Neuronal stem cell (in vitro differentiated cells): ENCODE data around the gene DLG2.

ENCODE experiments used
- DNase-seq: peaks from one replicate; pipeline ENCODE4 v3.0.0-alpha.2; 2013; ENCODE audit warnings: low spot score
- H2AFZ ChIP-seq: one replicate; pipeline ENCODE4 v1.6.1; 2013; ENCODE audit warnings: mild to moderate bottlenecking, low read length, inconsistent platforms
- H2AK5ac ChIP-seq: 2 replicates; pipeline ENCODE4 v1.6.1; 2013; ENCODE audit warnings: low read depth, mild to moderate bottlenecking, inconsistent platforms, low read length, moderate library complexity, mixed read lengths
- H2BK120ac ChIP-seq: 2 replicates; pipeline ENCODE4 v1.6.1; 2013; ENCODE audit warnings: low read depth, mild to moderate bottlenecking, inconsistent platforms, low read length, moderate library complexity, mixed read lengths
- H2BK12ac ChIP-seq: one replicate; pipeline ENCODE4 v1.6.1; 2013; ENCODE audit warnings: low read length, inconsistent platforms
- H2BK15ac ChIP-seq: 2 replicates; pipeline ENCODE4 v1.6.1; 2013; ENCODE audit warnings: mild to moderate bottlenecking, low read length, inconsistent platforms, mixed read lengths
- H2BK5ac ChIP-seq: one replicate; pipeline ENCODE4 v1.6.1; 2013; ENCODE audit warnings: inconsistent platforms, mild to moderate bottlenecking, low read length, moderate library complexity
- H3K14ac ChIP-seq: one replicate; pipeline ENCODE4 v1.6.1; 2013; ENCODE audit warnings: low read length, inconsistent platforms
- H3K18ac ChIP-seq: 2 replicates; pipeline ENCODE4 v1.6.1; 2013; ENCODE audit warnings: low read length, inconsistent platforms
- H3K23ac ChIP-seq: 2 replicates; pipeline ENCODE4 v1.6.1; 2013; ENCODE audit warnings: low read depth, mild to moderate bottlenecking, mixed read lengths, low read length, inconsistent platforms; ENCODE audit not compliant: poor library complexity
- H3K27ac ChIP-seq: replicated peaks from 3 replicates; pipeline ENCODE4 v1.5.1; 2013; ENCODE audit warnings: low read length, inconsistent platforms
- H3K27me3 ChIP-seq, 3 experiments: 2 replicates each; pipeline ENCODE4 v1.6.1; 2013; ENCODE audit warnings: low read length in 3 of 3, mild to moderate bottlenecking in 2 of 3, inconsistent platforms in 1 of 3, low read depth in 1 of 3, mixed read lengths in 1 of 3, moderate library complexity in 1 of 3; ENCODE audit not compliant: control insufficient read depth in 3 of 3, insufficient read depth in 3 of 3
- H3K36me3 ChIP-seq, 2 donors: replicated peaks in 1 of 2; 2 replicates each; pipeline ENCODE4 v1.6.1; 2013; ENCODE audit warnings: low read length in 2 of 2; ENCODE audit not compliant: control insufficient read depth in 2 of 2, insufficient read depth in 2 of 2
- H3K4ac ChIP-seq: 2 replicates; pipeline ENCODE4 v1.6.1; 2013; ENCODE audit warnings: inconsistent platforms, mild to moderate bottlenecking, low read length, moderate library complexity
- H3K4me1 ChIP-seq, 2 donors: 1 replicate in 1 of 2; 2 replicates in 1 of 2; pipeline ENCODE4 v1.6.1; 2013; ENCODE audit warnings: low read length in 2 of 2, low read depth in 1 of 2; ENCODE audit not compliant: control insufficient read depth in 2 of 2, insufficient read depth in 1 of 2
- H3K4me2 ChIP-seq: one replicate; pipeline ENCODE4 v1.6.1; 2013; ENCODE audit warnings: mild to moderate bottlenecking, low read length, inconsistent platforms; ENCODE audit not compliant: insufficient read depth, poor library complexity, severe bottlenecking
- H3K4me3 ChIP-seq, 2 donors: 2 replicates each; pipeline ENCODE4 v1.5.1; 2013; ENCODE audit warnings: low read length in 2 of 2, mild to moderate bottlenecking in 2 of 2, inconsistent platforms in 1 of 2, moderate library complexity in 1 of 2
- H3K79me1 ChIP-seq: one replicate; pipeline ENCODE4 v1.6.1; 2013; ENCODE audit warnings: low read depth, mild to moderate bottlenecking, inconsistent platforms, low read length, moderate library complexity
- H3K9ac ChIP-seq: one replicate; pipeline ENCODE4 v1.6.1; 2013; ENCODE audit warnings: mild to moderate bottlenecking, low read depth, low read length, inconsistent platforms; ENCODE audit not compliant: poor library complexity
- H3K9me3 ChIP-seq, 2 donors: replicated peaks in 1 of 2; 2 replicates each; pipeline versions ENCODE3 to v1.6.1; 2013; ENCODE audit warnings: low read length in 2 of 2, mild to moderate bottlenecking in 2 of 2, inconsistent platforms in 1 of 2, low read depth in 1 of 2, mixed read lengths in 1 of 2, moderate library complexity in 1 of 2; ENCODE audit not compliant: control insufficient read depth in 2 of 2, insufficient read depth in 1 of 2
- H4K8ac ChIP-seq: one replicate; pipeline ENCODE4 v1.6.1; 2013; ENCODE audit warnings: low read depth, mild to moderate bottlenecking, inconsistent platforms, low read length, moderate library complexity
- H4K91ac ChIP-seq: one replicate; pipeline ENCODE4 v1.6.1; 2013; ENCODE audit warnings: low read length, low read depth, mild to moderate bottlenecking, inconsistent platforms; ENCODE audit not compliant: poor library complexity
- WGBS, 2 donors: extraction: QIAGEN DNeasy Blood & Tissue Kit; methylation state at CpG; one replicate each; pipeline ENCODE4 v1.1.7; 2013; ENCODE audit warnings: missing lambda C conversion rate in 2 of 2, mixed read lengths in 1 of 2; ENCODE audit not compliant: insufficient read length in 2 of 2, insufficient replicate concordance in 1 of 2; ENCODE audit errors: extremely low coverage in 2 of 2; 5-methylcytosine and 5-hydroxymethylcytosine counted together

Gene DLG2

DNA sequence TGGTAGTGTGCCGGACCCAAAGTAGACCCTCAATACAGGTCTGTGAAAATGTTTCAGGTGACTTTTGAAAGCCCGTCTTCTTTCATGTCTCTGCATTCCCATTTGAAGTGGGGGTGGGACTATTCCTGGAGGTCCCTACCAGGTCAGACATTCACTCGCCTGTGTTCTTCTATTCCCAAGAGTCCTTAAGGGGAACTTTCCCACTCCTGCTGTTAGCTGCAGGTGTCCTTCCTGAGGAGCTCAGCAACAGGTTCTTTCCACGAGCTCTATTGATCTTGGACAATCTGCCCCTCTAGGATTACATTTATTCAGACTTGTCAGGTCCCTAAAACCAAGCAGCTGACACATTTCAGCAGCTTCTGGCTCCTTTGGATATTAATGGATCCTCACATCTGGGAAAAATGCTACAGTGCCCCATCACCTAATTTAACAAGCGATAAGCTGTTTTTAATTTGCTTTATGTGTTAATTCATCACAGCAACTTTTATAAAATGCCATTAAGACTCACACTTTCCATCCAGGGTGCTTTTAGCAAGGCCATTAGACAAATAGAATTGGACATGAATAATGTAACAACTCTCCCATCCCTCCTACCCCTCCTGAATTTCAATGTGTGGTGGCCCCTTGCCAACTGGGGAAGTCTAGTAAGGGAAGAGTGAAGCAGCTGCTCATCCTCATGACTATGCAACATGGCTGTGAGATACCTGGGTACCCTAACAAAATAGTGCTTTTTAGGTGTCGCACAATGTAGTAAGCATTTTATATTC, 2081.5 kb downstream of the DLG2 start:
- no peak for DNase-seq
- Histone ChIP-seq H4K8ac (no peak overlapping the region), H2BK12ac (no peak overlapping the region), H3K4ac (no peak overlapping the region), H3K9me3 (no peaks in the 10 kb centered on the region), H3K27ac (no peak overlapping the region), H2BK5ac (no peak overlapping the region), H2AFZ (no peak overlapping the region), H3K23ac (no peak overlapping the region), H3K9ac (no peak overlapping the region), H2AK5ac (no peak overlapping the region), H2BK15ac (no peak overlapping the region), H3K27me3 (no peaks in the 10 kb centered on the region), H3K36me3 (no peaks in the 10 kb centered on the region), H3K79me1 (no peaks in the 10 kb centered on the region), H3K4me2 (no peak overlapping the region), H3K14ac (no peak overlapping the region), H2BK120ac (no peak overlapping the region), H3K4me1 (peaks cover 0 to 7% of the 10 kb centered on the region in 2 donors), H3K18ac (no peak overlapping the region), H4K91ac (no peak overlapping the region), H3K4me3 (no peak overlapping the region)
- no CpG with 5 or more reads among the region's 6 CpGs for WGBS, 2 donors

DNA sequence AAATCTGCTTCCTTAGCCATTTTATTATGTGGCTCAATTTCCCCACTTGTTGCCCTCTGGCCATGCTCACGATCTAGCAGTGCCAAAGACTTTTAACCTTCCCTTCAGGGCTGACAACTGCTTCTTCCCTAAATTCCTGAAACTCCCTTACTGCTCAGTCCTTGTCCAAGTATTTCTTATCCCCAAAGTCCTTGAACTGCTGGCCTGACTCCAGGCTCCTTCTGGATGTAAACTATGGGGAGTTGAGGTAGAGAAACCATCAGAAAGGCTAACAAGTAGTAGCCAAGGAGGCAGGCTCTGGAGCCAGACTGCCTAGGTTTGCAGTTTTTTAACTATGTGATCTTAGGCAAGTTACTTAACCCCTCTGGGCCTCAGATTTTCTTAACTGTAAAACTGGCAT, 2082.3 kb downstream of the DLG2 start:
- DNase-seq = no peak
- H3K9ac ChIP-seq = no peak overlapping the region
- no CpG with 5 or more reads among the region's 1 CpG for WGBS, 2 donors
- no peak overlapping the region for H3K23ac ChIP-seq
- no peak overlapping the region for H2BK12ac ChIP-seq
- H3K9me3 ChIP-seq = no peaks in the 10 kb centered on the region
- H2BK120ac ChIP-seq = no peak overlapping the region
- no peak overlapping the region for H2BK15ac ChIP-seq
- peaks cover 2 to 7% of the 10 kb centered on the region in 2 donors for H3K4me1 ChIP-seq
- no peak overlapping the region for H4K91ac ChIP-seq
- no peak overlapping the region for H2AK5ac ChIP-seq
- no peak overlapping the region for H3K27ac ChIP-seq
- no peak overlapping the region for H4K8ac ChIP-seq
- H3K4ac ChIP-seq = no peak overlapping the region
- H2AFZ ChIP-seq = no peak overlapping the region
- H2BK5ac ChIP-seq = no peak overlapping the region
- no peak overlapping the region for H3K14ac ChIP-seq
- H3K4me2 ChIP-seq = no peak overlapping the region
- H3K27me3 ChIP-seq = no peaks in the 10 kb centered on the region
- no peaks in the 10 kb centered on the region for H3K79me1 ChIP-seq
- H3K4me3 ChIP-seq = no peak overlapping the region
- no peaks in the 10 kb centered on the region for H3K36me3 ChIP-seq
- H3K18ac ChIP-seq = no peak overlapping the region

DNA sequence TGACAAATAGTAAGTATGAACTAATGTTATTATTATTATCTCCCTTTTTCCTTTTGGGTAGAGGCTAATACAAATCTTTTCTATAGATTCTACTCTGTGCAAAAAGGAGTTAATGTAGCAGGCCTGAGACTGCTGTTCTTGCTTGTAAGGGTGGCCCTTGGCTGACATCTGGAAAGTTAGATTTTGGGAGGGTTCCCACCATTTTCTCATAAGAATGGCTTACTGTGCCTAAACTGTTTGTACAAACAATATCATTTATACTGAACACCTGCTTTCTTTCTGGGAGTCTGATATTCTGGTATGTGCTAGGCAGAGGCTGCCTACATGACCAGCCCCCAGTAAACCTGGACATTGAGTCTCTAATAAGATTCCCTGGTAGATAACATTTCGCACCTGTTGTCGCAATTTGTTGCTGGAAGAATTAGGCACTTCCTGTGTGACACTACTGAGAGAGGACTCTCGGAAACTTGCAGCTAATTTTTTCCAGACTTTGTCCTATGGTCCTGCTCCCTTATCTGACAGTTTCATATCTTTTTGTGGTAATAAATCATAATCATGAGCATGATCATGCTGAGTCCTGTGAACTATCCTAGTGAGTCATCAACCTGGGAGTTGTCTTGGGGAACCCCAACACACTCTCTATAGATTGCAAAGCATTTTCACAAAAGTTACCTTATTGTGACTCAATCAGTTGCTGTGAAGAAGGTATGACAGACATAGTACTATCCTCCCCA, 2083.3 kb downstream of the DLG2 start:
- H3K27me3 ChIP-seq = no peaks in the 10 kb centered on the region
- H3K9ac ChIP-seq = no peak overlapping the region
- H3K79me1 ChIP-seq = no peaks in the 10 kb centered on the region
- H2BK15ac ChIP-seq = no peak overlapping the region
- no peak overlapping the region for H3K18ac ChIP-seq
- no peak overlapping the region for H3K27ac ChIP-seq
- H4K91ac ChIP-seq = no peak overlapping the region
- H4K8ac ChIP-seq = no peak overlapping the region
- H2BK120ac ChIP-seq = no peak overlapping the region
- H3K36me3 ChIP-seq = no peaks in the 10 kb centered on the region
- no peak overlapping the region for H3K4me3 ChIP-seq
- H3K14ac ChIP-seq = no peak overlapping the region
- peaks cover 2 to 7% of the 10 kb centered on the region in 2 donors for H3K4me1 ChIP-seq
- WGBS, 2 donors = no CpG with 5 or more reads among the region's 3 CpGs
- no peak overlapping the region for H2AFZ ChIP-seq
- no peak overlapping the region for H2AK5ac ChIP-seq
- H3K23ac ChIP-seq = no peak overlapping the region
- no peak overlapping the region for H2BK5ac ChIP-seq
- H3K4me2 ChIP-seq = no peak overlapping the region
- H3K9me3 ChIP-seq = no peaks in the 10 kb centered on the region
- H3K4ac ChIP-seq = no peak overlapping the region
- no peak overlapping the region for H2BK12ac ChIP-seq
- DNase-seq = no peak

DNA sequence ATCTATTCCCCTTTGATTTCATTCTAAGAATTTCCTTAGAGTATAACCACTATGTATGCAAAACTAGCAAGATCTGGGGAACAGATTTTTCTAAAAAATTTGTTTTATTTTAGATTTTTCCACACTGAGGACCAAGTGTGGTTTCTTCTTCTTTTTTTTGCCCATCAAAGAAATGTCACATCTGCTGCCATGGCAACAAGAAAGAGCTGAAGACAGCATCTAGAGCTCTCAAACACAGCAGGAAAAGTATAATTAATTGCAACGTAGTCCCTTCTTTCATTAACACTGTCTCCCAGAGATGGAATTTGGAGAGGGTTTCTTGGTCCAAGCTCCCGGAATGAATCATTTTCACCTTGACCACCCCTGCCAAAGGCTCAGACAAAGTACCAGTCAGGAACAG, 2084.3 kb downstream of the DLG2 start:
- H3K4me3 ChIP-seq = no peak overlapping the region

More for the DNA sequence above, 2084.3 kb downstream of the DLG2 start:
- no peak overlapping the region for H2BK15ac ChIP-seq
- no peaks in the 10 kb centered on the region for H3K27me3 ChIP-seq
- no peak overlapping the region for H2AFZ ChIP-seq
- no peak overlapping the region for H3K4me2 ChIP-seq
- no peak overlapping the region for H3K27ac ChIP-seq
- H3K79me1 ChIP-seq = no peaks in the 10 kb centered on the region
- no peak overlapping the region for H2BK5ac ChIP-seq
- H3K18ac ChIP-seq = no peak overlapping the region
- no peak overlapping the region for H4K91ac ChIP-seq
- no peak overlapping the region for H3K23ac ChIP-seq
- H3K9ac ChIP-seq = no peak overlapping the region
- H3K14ac ChIP-seq = no peak overlapping the region
- no peak overlapping the region for H3K4ac ChIP-seq
- peaks cover 2 to 7% of the 10 kb centered on the region in 2 donors for H3K4me1 ChIP-seq
- H3K9me3 ChIP-seq = no peaks in the 10 kb centered on the region
- no peak overlapping the region for H4K8ac ChIP-seq
- H3K36me3 ChIP-seq = no peaks in the 10 kb centered on the region
- DNase-seq = no peak
- H2AK5ac ChIP-seq = no peak overlapping the region
- H2BK120ac ChIP-seq = no peak overlapping the region
- no CpG with 5 or more reads among the region's 2 CpGs for WGBS, 2 donors
- H2BK12ac ChIP-seq = no peak overlapping the region
